ENCODE measurements around the gene PFN1. TPM values are rescaled to one million over a fixed set of nuclear protein-coding genes. Genes with fewer than 3 reads are reported as not detected.

The PFN1 gene
- total and polyA plus RNA-seq, 10 of the 15 experiments (the other 5 are each of a cell fraction or from before 2014, with no cell fraction given): 154 to 3,892 (median 1,918) TPM

DNA sequence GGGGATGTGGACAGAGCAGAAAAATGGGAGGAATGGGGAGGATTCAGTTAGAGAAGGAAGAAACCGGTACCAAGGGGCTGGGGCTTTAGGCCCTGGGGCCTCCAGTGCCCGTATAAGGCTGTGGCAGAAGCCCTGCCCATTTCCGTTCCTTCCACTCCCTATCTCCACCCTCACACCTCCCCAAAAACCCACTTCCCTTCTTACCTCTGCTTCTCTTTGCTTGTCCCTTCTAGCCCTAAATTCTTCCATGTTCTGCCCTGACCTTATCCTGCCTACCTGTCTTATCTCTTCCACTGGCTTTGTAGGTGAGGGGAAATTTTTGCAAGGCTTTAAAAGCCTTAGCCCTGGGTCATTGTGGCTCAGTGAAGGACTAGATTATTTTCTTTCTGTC lies 4.2 kb downstream of the PFN1 start (continued):
- TF ChIP-seq, protein P1, sequence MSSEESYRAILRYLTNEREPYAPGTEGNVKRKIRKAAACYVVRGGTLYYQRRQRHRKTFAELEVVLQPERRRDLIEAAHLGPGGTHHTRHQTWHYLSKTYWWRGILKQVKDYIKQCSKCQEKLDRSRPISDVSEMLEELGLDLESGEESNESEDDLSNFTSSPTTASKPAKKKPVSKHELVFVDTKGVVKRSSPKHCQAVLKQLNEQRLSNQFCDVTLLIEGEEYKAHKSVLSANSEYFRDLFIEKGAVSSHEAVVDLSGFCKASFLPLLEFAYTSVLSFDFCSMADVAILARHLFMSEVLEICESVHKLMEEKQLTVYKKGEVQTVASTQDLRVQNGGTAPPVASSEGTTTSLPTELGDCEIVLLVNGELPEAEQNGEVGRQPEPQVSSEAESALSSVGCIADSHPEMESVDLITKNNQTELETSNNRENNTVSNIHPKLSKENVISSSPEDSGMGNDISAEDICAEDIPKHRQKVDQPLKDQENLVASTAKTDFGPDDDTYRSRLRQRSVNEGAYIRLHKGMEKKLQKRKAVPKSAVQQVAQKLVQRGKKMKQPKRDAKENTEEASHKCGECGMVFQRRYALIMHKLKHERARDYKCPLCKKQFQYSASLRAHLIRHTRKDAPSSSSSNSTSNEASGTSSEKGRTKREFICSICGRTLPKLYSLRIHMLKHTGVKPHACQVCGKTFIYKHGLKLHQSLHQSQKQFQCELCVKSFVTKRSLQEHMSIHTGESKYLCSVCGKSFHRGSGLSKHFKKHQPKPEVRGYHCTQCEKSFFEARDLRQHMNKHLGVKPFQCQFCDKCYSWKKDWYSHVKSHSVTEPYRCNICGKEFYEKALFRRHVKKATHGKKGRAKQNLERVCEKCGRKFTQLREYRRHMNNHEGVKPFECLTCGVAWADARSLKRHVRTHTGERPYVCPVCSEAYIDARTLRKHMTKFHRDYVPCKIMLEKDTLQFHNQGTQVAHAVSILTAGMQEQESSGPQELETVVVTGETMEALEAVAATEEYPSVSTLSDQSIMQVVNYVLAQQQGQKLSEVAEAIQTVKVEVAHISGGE (CRISPR knock-in tag; IDR thresholded peaks at IDR 0.05): no peak
- TF ChIP-seq, protein P2, sequence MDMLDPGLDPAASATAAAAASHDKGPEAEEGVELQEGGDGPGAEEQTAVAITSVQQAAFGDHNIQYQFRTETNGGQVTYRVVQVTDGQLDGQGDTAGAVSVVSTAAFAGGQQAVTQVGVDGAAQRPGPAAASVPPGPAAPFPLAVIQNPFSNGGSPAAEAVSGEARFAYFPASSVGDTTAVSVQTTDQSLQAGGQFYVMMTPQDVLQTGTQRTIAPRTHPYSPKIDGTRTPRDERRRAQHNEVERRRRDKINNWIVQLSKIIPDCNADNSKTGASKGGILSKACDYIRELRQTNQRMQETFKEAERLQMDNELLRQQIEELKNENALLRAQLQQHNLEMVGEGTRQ (IDR thresholded peaks at IDR 0.05; ENCODE audit: borderline replicate concordance, low read depth, low read length): no peak
- TF ChIP-seq FOXM1 (IDR thresholded peaks at IDR 0.05; ENCODE audit: low read depth, low read length): no peak
- no peak for TF ChIP-seq ZNF24 (IDR thresholded peaks at IDR 0.05)
- TF ChIP-seq NFYB (IDR thresholded peaks at IDR 0.05; ENCODE audit: insufficient read depth, low read depth, low read length): no peak
- no peak; the same call in 1 of the 2 replicates for TF ChIP-seq BCL11A (IDR thresholded peaks at IDR 0.05; ENCODE audit: low read depth, low read length)
- TF ChIP-seq RB1 (IDR thresholded peaks at IDR 0.05; ENCODE audit: borderline replicate concordance): no peak
- TF ChIP-seq MEF2B (IDR thresholded peaks at IDR 0.05; ENCODE audit: partially characterized antibody, poor library complexity, severe bottlenecking): peak; percentile 69
- no peak for TF ChIP-seq MYB (IDR thresholded peaks at IDR 0.05; ENCODE audit: borderline replicate concordance, low read depth, low read length)
- TF ChIP-seq, protein P3, sequence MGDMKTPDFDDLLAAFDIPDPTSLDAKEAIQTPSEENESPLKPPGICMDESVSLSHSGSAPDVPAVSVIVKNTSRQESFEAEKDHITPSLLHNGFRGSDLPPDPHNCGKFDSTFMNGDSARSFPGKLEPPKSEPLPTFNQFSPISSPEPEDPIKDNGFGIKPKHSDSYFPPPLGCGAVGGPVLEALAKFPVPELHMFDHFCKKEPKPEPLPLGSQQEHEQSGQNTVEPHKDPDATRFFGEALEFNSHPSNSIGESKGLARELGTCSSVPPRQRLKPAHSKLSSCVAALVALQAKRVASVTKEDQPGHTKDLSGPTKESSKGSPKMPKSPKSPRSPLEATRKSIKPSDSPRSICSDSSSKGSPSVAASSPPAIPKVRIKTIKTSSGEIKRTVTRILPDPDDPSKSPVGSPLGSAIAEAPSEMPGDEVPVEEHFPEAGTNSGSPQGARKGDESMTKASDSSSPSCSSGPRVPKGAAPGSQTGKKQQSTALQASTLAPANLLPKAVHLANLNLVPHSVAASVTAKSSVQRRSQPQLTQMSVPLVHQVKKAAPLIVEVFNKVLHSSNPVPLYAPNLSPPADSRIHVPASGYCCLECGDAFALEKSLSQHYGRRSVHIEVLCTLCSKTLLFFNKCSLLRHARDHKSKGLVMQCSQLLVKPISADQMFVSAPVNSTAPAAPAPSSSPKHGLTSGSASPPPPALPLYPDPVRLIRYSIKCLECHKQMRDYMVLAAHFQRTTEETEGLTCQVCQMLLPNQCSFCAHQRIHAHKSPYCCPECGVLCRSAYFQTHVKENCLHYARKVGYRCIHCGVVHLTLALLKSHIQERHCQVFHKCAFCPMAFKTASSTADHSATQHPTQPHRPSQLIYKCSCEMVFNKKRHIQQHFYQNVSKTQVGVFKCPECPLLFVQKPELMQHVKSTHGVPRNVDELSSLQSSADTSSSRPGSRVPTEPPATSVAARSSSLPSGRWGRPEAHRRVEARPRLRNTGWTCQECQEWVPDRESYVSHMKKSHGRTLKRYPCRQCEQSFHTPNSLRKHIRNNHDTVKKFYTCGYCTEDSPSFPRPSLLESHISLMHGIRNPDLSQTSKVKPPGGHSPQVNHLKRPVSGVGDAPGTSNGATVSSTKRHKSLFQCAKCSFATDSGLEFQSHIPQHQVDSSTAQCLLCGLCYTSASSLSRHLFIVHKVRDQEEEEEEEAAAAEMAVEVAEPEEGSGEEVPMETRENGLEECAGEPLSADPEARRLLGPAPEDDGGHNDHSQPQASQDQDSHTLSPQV (IDR thresholded peaks at IDR 0.05): no peak
- TF ChIP-seq HDAC2 (IDR thresholded peaks at IDR 0.05): no peak
- TF ChIP-seq EED (IDR thresholded peaks at IDR 0.05; ENCODE audit: low read depth): 0 out of 2 replicates have a peak, but pooled peaks have one; percentile 30
- TF ChIP-seq, protein P4, sequence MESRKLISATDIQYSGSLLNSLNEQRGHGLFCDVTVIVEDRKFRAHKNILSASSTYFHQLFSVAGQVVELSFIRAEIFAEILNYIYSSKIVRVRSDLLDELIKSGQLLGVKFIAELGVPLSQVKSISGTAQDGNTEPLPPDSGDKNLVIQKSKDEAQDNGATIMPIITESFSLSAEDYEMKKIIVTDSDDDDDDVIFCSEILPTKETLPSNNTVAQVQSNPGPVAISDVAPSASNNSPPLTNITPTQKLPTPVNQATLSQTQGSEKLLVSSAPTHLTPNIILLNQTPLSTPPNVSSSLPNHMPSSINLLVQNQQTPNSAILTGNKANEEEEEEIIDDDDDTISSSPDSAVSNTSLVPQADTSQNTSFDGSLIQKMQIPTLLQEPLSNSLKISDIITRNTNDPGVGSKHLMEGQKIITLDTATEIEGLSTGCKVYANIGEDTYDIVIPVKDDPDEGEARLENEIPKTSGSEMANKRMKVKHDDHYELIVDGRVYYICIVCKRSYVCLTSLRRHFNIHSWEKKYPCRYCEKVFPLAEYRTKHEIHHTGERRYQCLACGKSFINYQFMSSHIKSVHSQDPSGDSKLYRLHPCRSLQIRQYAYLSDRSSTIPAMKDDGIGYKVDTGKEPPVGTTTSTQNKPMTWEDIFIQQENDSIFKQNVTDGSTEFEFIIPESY (IDR thresholded peaks at IDR 0.05): no peak
- no peak for TF ChIP-seq JUNB (IDR thresholded peaks at IDR 0.05)
- TF ChIP-seq CEBPB (IDR thresholded peaks at IDR 0.05; ENCODE audit: borderline replicate concordance in 1 of 2, low read depth in 2 of 2, low read length in 2 of 2): no peak
- TF ChIP-seq WRNIP1 (IDR thresholded peaks at IDR 0.05; ENCODE audit: borderline replicate concordance, low read depth, low read length): no peak
- TF ChIP-seq, protein P5, sequence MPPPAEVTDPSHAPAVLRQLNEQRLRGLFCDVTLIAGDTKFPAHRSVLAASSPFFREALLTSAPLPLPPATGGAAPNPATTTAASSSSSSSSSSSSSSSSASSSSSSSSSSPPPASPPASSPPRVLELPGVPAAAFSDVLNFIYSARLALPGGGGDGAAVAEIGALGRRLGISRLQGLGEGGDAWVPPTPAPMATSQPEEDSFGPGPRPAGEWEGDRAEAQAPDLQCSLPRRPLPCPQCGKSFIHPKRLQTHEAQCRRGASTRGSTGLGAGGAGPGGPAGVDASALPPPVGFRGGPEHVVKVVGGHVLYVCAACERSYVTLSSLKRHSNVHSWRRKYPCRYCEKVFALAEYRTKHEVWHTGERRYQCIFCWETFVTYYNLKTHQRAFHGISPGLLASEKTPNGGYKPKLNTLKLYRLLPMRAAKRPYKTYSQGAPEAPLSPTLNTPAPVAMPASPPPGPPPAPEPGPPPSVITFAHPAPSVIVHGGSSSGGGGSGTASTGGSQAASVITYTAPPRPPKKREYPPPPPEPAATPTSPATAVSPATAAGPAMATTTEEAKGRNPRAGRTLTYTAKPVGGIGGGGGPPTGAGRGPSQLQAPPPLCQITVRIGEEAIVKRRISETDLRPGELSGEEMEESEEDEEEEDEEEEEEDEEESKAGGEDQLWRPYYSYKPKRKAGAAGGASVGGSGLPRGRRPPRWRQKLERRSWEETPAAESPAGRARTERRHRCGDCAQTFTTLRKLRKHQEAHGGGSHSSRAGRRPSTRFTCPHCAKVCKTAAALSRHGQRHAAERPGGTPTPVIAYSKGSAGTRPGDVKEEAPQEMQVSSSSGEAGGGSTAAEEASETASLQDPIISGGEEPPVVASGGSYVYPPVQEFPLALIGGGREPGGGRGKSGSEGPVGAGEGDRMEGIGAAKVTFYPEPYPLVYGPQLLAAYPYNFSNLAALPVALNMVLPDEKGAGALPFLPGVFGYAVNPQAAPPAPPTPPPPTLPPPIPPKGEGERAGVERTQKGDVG (CRISPR knock-in tag; IDR thresholded peaks at IDR 0.05): 0 out of 2 replicates have a peak, but pooled peaks have one; percentile 62

Measured in GM12878 (cell line).